GM12878 (cell line): ENCODE data around the gene TMC8. TPM values are rescaled to one million over a fixed set of nuclear protein-coding genes. Genes with fewer than 3 reads are reported as not detected.

Source experiments
- CBX5 ChIP-seq: sonication (generic); IDR thresholded peaks from 2 replicates; pipeline ENCODE4 v1.6.1; 2016; ENCODE audit warnings: low read depth, moderate library complexity, mild to moderate bottlenecking, inconsistent platforms
- CHD2 ChIP-seq: IDR thresholded peaks from 2 replicates; pipeline ENCODE4 v1.6.1; 2011; ENCODE audit warnings: low read depth, low read length, improper control_type of control experiment, borderline replicate concordance
- GABPA ChIP-seq: IDR thresholded peaks from 2 replicates; pipeline ENCODE4 v1.6.1; 2014; ENCODE audit warnings: antibody characterized with exemption, low read depth, mild to moderate bottlenecking, inconsistent platforms
- HDAC6 ChIP-seq: fragments of 200-600 bp; sonication (generic); IDR thresholded peaks from one replicate; pipeline ENCODE4 v1.8.0; 2017; ENCODE audit warnings: antibody characterized with exemption; ENCODE audit not compliant: unreplicated experiment
- KDM1A ChIP-seq: fragments of 200-600 bp; sonication (generic); IDR thresholded peaks from 2 replicates; pipeline ENCODE4 v1.6.1; 2016; ENCODE audit warnings: borderline replicate concordance
- KLF5 ChIP-seq: fragments of 450-650 bp; IDR thresholded peaks from 2 replicates; pipeline ENCODE4 v1.6.1; 2014; ENCODE audit warnings: mild to moderate bottlenecking; ENCODE audit not compliant: partially characterized antibody
- MXI1 ChIP-seq: fragments of 150-350 bp; IDR thresholded peaks from 2 replicates; pipeline ENCODE4 v1.6.1; 2011; ENCODE audit warnings: low read depth, mild to moderate bottlenecking, inconsistent platforms, low read length, improper control_type of control experiment
- MYB ChIP-seq: fragments of 150-350 bp; IDR thresholded peaks from 2 replicates; pipeline ENCODE4 v1.6.1; 2014; ENCODE audit warnings: mild to moderate bottlenecking, low read depth, low read length, borderline replicate concordance
- NFIC ChIP-seq: IDR thresholded peaks from 2 replicates; pipeline ENCODE4 v1.6.1; 2012; ENCODE audit warnings: low read depth, mild to moderate bottlenecking, inconsistent platforms, low read length, moderate library complexity
- NR2C1 ChIP-seq: fragments of 450-650 bp; IDR thresholded peaks from 2 replicates; pipeline ENCODE4 v1.6.1; 2017; ENCODE audit warnings: antibody characterized with exemption, mild to moderate bottlenecking, moderate library complexity
- PML ChIP-seq: IDR thresholded peaks from 2 replicates; pipeline ENCODE4 v1.6.1; 2012; ENCODE audit warnings: low read length, inconsistent platforms
- RELA ChIP-seq: fragments of 450-650 bp; IDR thresholded peaks from 2 replicates; pipeline ENCODE4 v1.8.0; 2014; ENCODE audit warnings: borderline replicate concordance; ENCODE audit not compliant: partially characterized antibody
- SUPT20H ChIP-seq: IDR thresholded peaks from 2 replicates; pipeline ENCODE4 v1.6.1; 2011; ENCODE audit warnings: low read depth, mild to moderate bottlenecking, low read length, moderate library complexity, borderline replicate concordance; ENCODE audit not compliant: control insufficient read depth
- TCF12 ChIP-seq: IDR thresholded peaks from 2 replicates; pipeline ENCODE4 v1.6.1; 2011; ENCODE audit warnings: low read depth, mild to moderate bottlenecking, low read length
- WRNIP1 ChIP-seq: IDR thresholded peaks from 2 replicates; pipeline ENCODE4 v1.6.1; 2011; ENCODE audit warnings: low read depth, low read length, improper control_type of control experiment, borderline replicate concordance
- ZZZ3 ChIP-seq: IDR thresholded peaks from 2 replicates; pipeline ENCODE4 v1.6.1; 2011; ENCODE audit warnings: low read depth; ENCODE audit not compliant: control insufficient read depth, insufficient read length
- polyA plus RNA-seq, 11 experiments: library from polyadenylated mRNA; depleted of rRNA in 4 of 11; unstranded in 6 of 11; stranded (reverse) in 5 of 11; fragments of >200 nt; fragmentation: Nextera tagmentation in 4 of 11; fragmentation: Illumina TruSeq in 1 of 11; extraction: Ambion mirVana in 4 of 11; extraction: Trizol in 1 of 11; gene quantifications; 1 replicate in 1 of 11; 2 replicates in 10 of 11; pipeline versions ENCODE4 v1.2.1 to v1.2.3, GENCODE V29; 2011 to 2016; ENCODE audit warnings: inconsistent platforms in 2 of 11, missing spikeins in 2 of 11, low read depth in 1 of 11
- total RNA-seq, 4 experiments: library from RNA; depleted of rRNA in 3 of 4; stranded (reverse); fragments of >200 nt in 3 of 4; fragmentation: Illumina TruSeq in 1 of 4; extraction: Trizol in 1 of 4; gene quantifications; 2 replicates each; pipeline versions ENCODE4 v1.2.1 to v1.2.3, GENCODE V29; 2013 to 2021
- TF ChIP-seq, protein P1 (sequence below), 3 experiments: IDR thresholded peaks in 2 of 3; conservative IDR thresholded peaks in 1 of 3; 2 replicates each; pipeline ENCODE4 v1.5.1; 2011; ENCODE audit warnings: low read depth in 3 of 3, low read length in 3 of 3, mild to moderate bottlenecking in 3 of 3, control low read depth in 2 of 3, moderate library complexity in 2 of 3, inconsistent platforms in 1 of 3, mixed read lengths in 1 of 3; ENCODE audit not compliant: control insufficient read depth in 2 of 3, insufficient read depth in 1 of 3; ENCODE audit errors: extremely low read depth in 1 of 3
- TF ChIP-seq, protein P2 (sequence below): fragments of 450-650 bp; IDR thresholded peaks from 2 replicates; pipeline ENCODE4 v1.6.1; 2016; ENCODE audit warnings: mild to moderate bottlenecking
- TF ChIP-seq, protein P3 (sequence below): fragments of 450-650 bp; IDR thresholded peaks from 2 replicates; pipeline ENCODE4 v1.6.1; 2016; ENCODE audit warnings: mild to moderate bottlenecking
- TF ChIP-seq, protein P4 (sequence below): IDR thresholded peaks from 2 replicates; pipeline ENCODE4 v1.6.1; 2012; ENCODE audit warnings: improper control_type of control experiment, low read depth, low read length; ENCODE audit not compliant: insufficient replicate concordance

TMC8 gene
- total and polyA plus RNA-seq, 10 of the 15 experiments (the other 5 are each of a cell fraction or from before 2014, with no cell fraction given): 2.7 to 128 (median 40.0) TPM

DNA sequence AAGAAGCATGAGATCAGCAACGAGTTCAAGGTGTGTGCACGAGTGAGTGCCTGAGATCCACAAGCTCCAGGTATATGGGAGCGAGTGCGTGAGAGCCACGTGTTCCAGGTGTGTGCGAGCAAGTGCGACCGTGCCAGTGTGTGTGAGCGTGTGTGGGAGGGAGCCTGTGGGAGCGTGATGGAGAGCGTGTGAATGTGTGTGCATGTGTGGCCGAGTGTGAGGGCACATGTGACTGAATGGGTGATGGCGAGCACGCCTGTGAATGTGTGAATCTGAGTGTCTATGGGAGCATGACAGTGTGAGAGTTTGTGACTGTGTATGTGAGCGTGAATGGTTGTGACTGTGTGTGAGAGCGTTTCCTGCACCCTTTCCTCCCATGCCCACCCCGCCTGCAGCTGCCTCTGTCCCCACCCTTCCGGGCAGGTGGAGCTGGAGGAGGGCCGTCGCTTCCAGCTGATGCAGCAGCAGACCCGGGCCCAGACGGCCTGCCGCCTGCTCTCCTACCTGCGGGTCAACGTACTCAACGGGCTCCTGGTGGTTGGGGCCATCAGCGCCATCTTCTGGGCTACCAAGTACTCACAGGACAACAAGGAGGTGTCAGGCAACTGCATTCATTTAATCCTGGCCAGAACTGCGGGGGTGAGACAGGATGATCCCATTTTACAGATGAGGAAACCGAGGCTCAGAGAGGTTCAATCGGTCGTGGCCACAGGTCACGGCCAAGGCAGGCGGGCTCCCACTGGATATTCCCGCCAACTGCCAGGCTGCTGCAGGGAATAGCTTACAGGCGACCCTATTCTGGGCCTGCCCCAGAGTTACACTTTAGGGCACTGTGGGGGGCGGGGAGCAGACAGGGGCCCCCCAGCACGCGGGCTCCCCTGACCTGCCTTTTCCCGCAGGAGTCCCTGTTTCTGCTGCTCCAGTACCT, 3.7 kb downstream of the TMC8 start (continued):
- TF ChIP-seq, protein P1, sequence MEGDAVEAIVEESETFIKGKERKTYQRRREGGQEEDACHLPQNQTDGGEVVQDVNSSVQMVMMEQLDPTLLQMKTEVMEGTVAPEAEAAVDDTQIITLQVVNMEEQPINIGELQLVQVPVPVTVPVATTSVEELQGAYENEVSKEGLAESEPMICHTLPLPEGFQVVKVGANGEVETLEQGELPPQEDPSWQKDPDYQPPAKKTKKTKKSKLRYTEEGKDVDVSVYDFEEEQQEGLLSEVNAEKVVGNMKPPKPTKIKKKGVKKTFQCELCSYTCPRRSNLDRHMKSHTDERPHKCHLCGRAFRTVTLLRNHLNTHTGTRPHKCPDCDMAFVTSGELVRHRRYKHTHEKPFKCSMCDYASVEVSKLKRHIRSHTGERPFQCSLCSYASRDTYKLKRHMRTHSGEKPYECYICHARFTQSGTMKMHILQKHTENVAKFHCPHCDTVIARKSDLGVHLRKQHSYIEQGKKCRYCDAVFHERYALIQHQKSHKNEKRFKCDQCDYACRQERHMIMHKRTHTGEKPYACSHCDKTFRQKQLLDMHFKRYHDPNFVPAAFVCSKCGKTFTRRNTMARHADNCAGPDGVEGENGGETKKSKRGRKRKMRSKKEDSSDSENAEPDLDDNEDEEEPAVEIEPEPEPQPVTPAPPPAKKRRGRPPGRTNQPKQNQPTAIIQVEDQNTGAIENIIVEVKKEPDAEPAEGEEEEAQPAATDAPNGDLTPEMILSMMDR (IDR thresholded peaks at IDR 0.05 in 2 of 3, conservative IDR thresholded peaks at IDR 0.05 in 1 of 3; ENCODE audit: control insufficient read depth in 2 of 3, extremely low read depth in 1 of 3, insufficient read depth in 1 of 3, low read depth in 3 of 3, low read length in 3 of 3): peak; percentile 76 to 78 (median 76)
- no peak for TF ChIP-seq PML
- TF ChIP-seq KDM1A: no peak
- TF ChIP-seq TCF12: peak; percentile 53
- no peak for TF ChIP-seq KLF5
- no peak for TF ChIP-seq GABPA
- no peak for TF ChIP-seq NFIC
- no peak for TF ChIP-seq NR2C1
- TF ChIP-seq RELA: no peak
- no peak for TF ChIP-seq SUPT20H
- TF ChIP-seq, protein P2, sequence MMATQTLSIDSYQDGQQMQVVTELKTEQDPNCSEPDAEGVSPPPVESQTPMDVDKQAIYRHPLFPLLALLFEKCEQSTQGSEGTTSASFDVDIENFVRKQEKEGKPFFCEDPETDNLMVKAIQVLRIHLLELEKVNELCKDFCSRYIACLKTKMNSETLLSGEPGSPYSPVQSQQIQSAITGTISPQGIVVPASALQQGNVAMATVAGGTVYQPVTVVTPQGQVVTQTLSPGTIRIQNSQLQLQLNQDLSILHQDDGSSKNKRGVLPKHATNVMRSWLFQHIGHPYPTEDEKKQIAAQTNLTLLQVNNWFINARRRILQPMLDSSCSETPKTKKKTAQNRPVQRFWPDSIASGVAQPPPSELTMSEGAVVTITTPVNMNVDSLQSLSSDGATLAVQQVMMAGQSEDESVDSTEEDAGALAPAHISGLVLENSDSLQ: no peak
- no peak for TF ChIP-seq MYB
- TF ChIP-seq HDAC6: no peak
- TF ChIP-seq, protein P3, sequence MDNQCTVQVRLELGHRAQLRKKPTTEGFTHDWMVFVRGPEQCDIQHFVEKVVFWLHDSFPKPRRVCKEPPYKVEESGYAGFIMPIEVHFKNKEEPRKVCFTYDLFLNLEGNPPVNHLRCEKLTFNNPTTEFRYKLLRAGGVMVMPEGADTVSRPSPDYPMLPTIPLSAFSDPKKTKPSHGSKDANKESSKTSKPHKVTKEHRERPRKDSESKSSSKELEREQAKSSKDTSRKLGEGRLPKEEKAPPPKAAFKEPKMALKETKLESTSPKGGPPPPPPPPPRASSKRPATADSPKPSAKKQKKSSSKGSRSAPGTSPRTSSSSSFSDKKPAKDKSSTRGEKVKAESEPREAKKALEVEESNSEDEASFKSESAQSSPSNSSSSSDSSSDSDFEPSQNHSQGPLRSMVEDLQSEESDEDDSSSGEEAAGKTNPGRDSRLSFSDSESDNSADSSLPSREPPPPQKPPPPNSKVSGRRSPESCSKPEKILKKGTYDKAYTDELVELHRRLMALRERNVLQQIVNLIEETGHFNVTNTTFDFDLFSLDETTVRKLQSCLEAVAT: peak; percentile 52
- no peak for TF ChIP-seq ZZZ3
- TF ChIP-seq, protein P4, sequence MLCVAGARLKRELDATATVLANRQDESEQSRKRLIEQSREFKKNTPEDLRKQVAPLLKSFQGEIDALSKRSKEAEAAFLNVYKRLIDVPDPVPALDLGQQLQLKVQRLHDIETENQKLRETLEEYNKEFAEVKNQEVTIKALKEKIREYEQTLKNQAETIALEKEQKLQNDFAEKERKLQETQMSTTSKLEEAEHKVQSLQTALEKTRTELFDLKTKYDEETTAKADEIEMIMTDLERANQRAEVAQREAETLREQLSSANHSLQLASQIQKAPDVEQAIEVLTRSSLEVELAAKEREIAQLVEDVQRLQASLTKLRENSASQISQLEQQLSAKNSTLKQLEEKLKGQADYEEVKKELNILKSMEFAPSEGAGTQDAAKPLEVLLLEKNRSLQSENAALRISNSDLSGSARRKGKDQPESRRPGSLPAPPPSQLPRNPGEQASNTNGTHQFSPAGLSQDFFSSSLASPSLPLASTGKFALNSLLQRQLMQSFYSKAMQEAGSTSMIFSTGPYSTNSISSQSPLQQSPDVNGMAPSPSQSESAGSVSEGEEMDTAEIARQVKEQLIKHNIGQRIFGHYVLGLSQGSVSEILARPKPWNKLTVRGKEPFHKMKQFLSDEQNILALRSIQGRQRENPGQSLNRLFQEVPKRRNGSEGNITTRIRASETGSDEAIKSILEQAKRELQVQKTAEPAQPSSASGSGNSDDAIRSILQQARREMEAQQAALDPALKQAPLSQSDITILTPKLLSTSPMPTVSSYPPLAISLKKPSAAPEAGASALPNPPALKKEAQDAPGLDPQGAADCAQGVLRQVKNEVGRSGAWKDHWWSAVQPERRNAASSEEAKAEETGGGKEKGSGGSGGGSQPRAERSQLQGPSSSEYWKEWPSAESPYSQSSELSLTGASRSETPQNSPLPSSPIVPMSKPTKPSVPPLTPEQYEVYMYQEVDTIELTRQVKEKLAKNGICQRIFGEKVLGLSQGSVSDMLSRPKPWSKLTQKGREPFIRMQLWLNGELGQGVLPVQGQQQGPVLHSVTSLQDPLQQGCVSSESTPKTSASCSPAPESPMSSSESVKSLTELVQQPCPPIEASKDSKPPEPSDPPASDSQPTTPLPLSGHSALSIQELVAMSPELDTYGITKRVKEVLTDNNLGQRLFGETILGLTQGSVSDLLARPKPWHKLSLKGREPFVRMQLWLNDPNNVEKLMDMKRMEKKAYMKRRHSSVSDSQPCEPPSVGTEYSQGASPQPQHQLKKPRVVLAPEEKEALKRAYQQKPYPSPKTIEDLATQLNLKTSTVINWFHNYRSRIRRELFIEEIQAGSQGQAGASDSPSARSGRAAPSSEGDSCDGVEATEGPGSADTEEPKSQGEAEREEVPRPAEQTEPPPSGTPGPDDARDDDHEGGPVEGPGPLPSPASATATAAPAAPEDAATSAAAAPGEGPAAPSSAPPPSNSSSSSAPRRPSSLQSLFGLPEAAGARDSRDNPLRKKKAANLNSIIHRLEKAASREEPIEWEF: peak; percentile 70
- TF ChIP-seq MXI1: peak; percentile 74
- no peak for TF ChIP-seq CBX5
- TF ChIP-seq CHD2: peak; percentile 31; the same call in 1 of the 2 replicates
- TF ChIP-seq WRNIP1: no peak
